CD4-positive, alpha-beta T cell treated with Interleukin-4 for 4 hours (primary cell): Measurements from ENCODE around the gene PRKCD.

Source experiments
- DNase-seq: peaks from one replicate; pipeline ENCODE4 v3.0.0-alpha.2; 2020

PRKCD gene

GRCh38 chr3:53236112-53236841 lies 75.3 kb downstream of the PRKCD start:
- no peak for DNase-seq

- DNase-seq = no peak
Measured at GRCh38 chr3:53238051-53238850, 77.2 kb downstream of the PRKCD start.

- DNase-seq = no peak
Measured at GRCh38 chr3:53238886-53239285, 77.9 kb downstream of the PRKCD start.

GRCh38 chr3:53239800-53240199 lies 78.8 kb downstream of the PRKCD start:
- no peak for DNase-seq

GRCh38 chr3:53240989-53241972 lies 80.3 kb downstream of the PRKCD start:
- DNase-seq = no peak

GRCh38 chr3:53242155-53242554 lies 81.1 kb downstream of the PRKCD start:
- no peak for DNase-seq
